GM12878 (cell line): ENCODE data around the gene NCKAP5. TPM values are rescaled to one million over a fixed set of nuclear protein-coding genes. Genes with fewer than 3 reads are reported as not detected.

ENCODE experiments used
- ATAC-seq: fragments of 200-7000 bp; cut with Tn5 transposase; 3 replicates; pipeline ENCODE4 v1.9.1; 2020; ENCODE audit warnings: mild to moderate bottlenecking, moderate library complexity
- BruUV-seq: library from RNA; stranded (reverse); fragments of 400-500 nt; replicated peaks from 2 replicates; lab custom pipeline; 2021; lab: Mats Ljungman, UMichigan
- CTCF ChIA-PET: fragments of 300-600 bp; sonication (Branson Sonifier 250); formaldehyde crosslinking; extraction: SDS; loops from one replicate; lab custom pipeline; 2021; ENCODE audit warnings: inconsistent platforms; lab: Yijun Ruan, JAX
- POLR2A ChIA-PET: fragments of 350-600 bp; formaldehyde crosslinking; extraction: SDS; loops from one replicate; lab custom pipeline; 2021; ENCODE audit warnings: inconsistent platforms; lab: Charles Lee
- RAD21 ChIA-PET: fragments of 300-600 bp; sonication (Branson Sonifier 250); formaldehyde crosslinking; loops from one replicate; lab custom pipeline; 2023; ENCODE audit warnings: antibody characterized with exemption; ENCODE audit not compliant: unreplicated experiment; lab: Charles Lee
- SMC1A ChIA-PET: fragments of 300-600 bp; sonication (Branson Sonifier 250); formaldehyde crosslinking; loops from one replicate; lab custom pipeline; 2023; ENCODE audit not compliant: unreplicated experiment, uncharacterized antibody; lab: Charles Lee
- DNase-seq: peaks from one replicate; pipeline ENCODE4 v3.0.0-alpha.2; 2011; ENCODE audit warnings: low read depth, low spot score
- FAIRE-seq: peaks from 3 replicates; lab custom pipeline; 2011; peaks lifted over from hg19 to GRCh38; lab: Jason Lieb, UNC
- H2AFZ ChIP-seq: 2 replicates; pipeline ENCODE4 v1.6.0; 2011; ENCODE audit warnings: low read depth, low read length, control low read depth; ENCODE audit not compliant: control insufficient read depth
- H3K27ac ChIP-seq: 2 replicates; pipeline ENCODE4 v1.5.1; 2011; ENCODE audit warnings: control low read depth; ENCODE audit not compliant: control insufficient read depth, insufficient read depth
- H3K27me3 ChIP-seq, 2 experiments: replicated peaks in 1 of 2; 2 replicates each; pipeline versions ENCODE4 v1.6.0 to v1.6.1; 2011; ENCODE audit warnings: low read length in 1 of 2; ENCODE audit not compliant: control insufficient read depth in 2 of 2, insufficient read depth in 2 of 2
- H3K36me3 ChIP-seq, 2 experiments: 2 replicates each; pipeline ENCODE4 v1.5.1; 2011; ENCODE audit warnings: low read length in 1 of 2; ENCODE audit not compliant: control insufficient read depth in 2 of 2, insufficient read depth in 2 of 2
- H3K4me1 ChIP-seq: 2 replicates; pipeline ENCODE4 v1.6.1; 2011; ENCODE audit warnings: mild to moderate bottlenecking, low read length, moderate library complexity, mixed read lengths; ENCODE audit not compliant: control insufficient read depth, insufficient read depth
- H3K4me2 ChIP-seq: 2 replicates; pipeline ENCODE4 v1.6.0; 2011; ENCODE audit warnings: control low read depth; ENCODE audit not compliant: control insufficient read depth, insufficient read depth
- H3K4me3 ChIP-seq: fragments of 200-600 bp; sonication (generic); 2 replicates; pipeline ENCODE4 v1.5.1; 2016
- H3K79me2 ChIP-seq: 2 replicates; pipeline ENCODE4 v1.6.0; 2011; ENCODE audit warnings: low read length; ENCODE audit not compliant: control insufficient read depth, insufficient read depth
- H3K9ac ChIP-seq: 2 replicates; pipeline ENCODE4 v1.8.0; 2011; ENCODE audit warnings: low read length, control low read depth, mixed read lengths; ENCODE audit not compliant: control insufficient read depth, insufficient read depth
- H3K9me3 ChIP-seq: replicated peaks from 3 replicates; pipeline ENCODE4 v1.5.1; 2011; ENCODE audit warnings: mild to moderate bottlenecking, low read length; ENCODE audit not compliant: control insufficient read depth, insufficient read depth
- H4K20me1 ChIP-seq: 2 replicates; pipeline ENCODE4 v1.6.0; 2011; ENCODE audit not compliant: control insufficient read depth, insufficient read depth
- CUX1 ChIP-seq: IDR thresholded peaks from 2 replicates; pipeline ENCODE4 v1.6.1; 2012; ENCODE audit warnings: improper control_type of control experiment, low read depth, low read length; ENCODE audit not compliant: insufficient replicate concordance
- FOXK2 ChIP-seq: fragments of 450-650 bp; IDR thresholded peaks from 2 replicates; pipeline ENCODE4 v1.6.1; 2017; ENCODE audit warnings: mild to moderate bottlenecking, moderate library complexity
- NFIC ChIP-seq: IDR thresholded peaks from 2 replicates; pipeline ENCODE4 v1.6.1; 2012; ENCODE audit warnings: low read depth, mild to moderate bottlenecking, inconsistent platforms, low read length, moderate library complexity
- NR2C1 ChIP-seq: fragments of 450-650 bp; IDR thresholded peaks from 2 replicates; pipeline ENCODE4 v1.6.1; 2017; ENCODE audit warnings: antibody characterized with exemption, mild to moderate bottlenecking, moderate library complexity
- RAD51 ChIP-seq: fragments of 450-650 bp; IDR thresholded peaks from 2 replicates; pipeline ENCODE4 v1.6.1; 2016; ENCODE audit warnings: moderate library complexity, mild to moderate bottlenecking, inconsistent platforms
- SREBF2 ChIP-seq: IDR thresholded peaks from 2 replicates; pipeline ENCODE4 v1.6.1; 2012; ENCODE audit warnings: mild to moderate bottlenecking, low read length
- STAT1 ChIP-seq: fragments of 450-650 bp; conservative IDR thresholded peaks from 2 replicates; pipeline ENCODE4 v1.6.1; 2014; ENCODE audit warnings: antibody characterized with exemption, mild to moderate bottlenecking
- ZBTB4 ChIP-seq: fragments of 450-650 bp; formaldehyde crosslinking; IDR thresholded peaks from 2 replicates; pipeline ENCODE4 v1.4.0; 2022; ENCODE audit warnings: mild to moderate bottlenecking, moderate library complexity
- WGBS: methylation state at CpG from one replicate; pipeline ENCODE4 v1.1.6; 2016; ENCODE audit warnings: low lambda C conversion rate; ENCODE audit not compliant: insufficient replicate concordance, insufficient coverage; ENCODE audit errors: missing lambda C conversion rate; 5-methylcytosine and 5-hydroxymethylcytosine counted together
- in situ Hi-C: fragments of 300-500 bp; cut with MboI; formaldehyde crosslinking; loops from 9 replicates; pipeline ENCODE4 v1.14.3; 2018; ENCODE audit warnings: mixed read lengths
- intact Hi-C: fragments of 100-400 bp; cut with micrococcal nuclease; formaldehyde crosslinking; loops from one replicate; pipeline ENCODE4 v1.14.2; 2022; ENCODE audit not compliant: unreplicated experiment
- polyA plus RNA-seq, 11 experiments: library from polyadenylated mRNA; depleted of rRNA in 4 of 11; unstranded in 6 of 11; stranded (reverse) in 5 of 11; fragments of >200 nt; fragmentation: Nextera tagmentation in 4 of 11; fragmentation: Illumina TruSeq in 1 of 11; extraction: Ambion mirVana in 4 of 11; extraction: Trizol in 1 of 11; gene quantifications; 1 replicate in 1 of 11; 2 replicates in 10 of 11; pipeline versions ENCODE4 v1.2.1 to v1.2.3, GENCODE V29; 2011 to 2016; ENCODE audit warnings: inconsistent platforms in 2 of 11, missing spikeins in 2 of 11, low read depth in 1 of 11
- total RNA-seq, 4 experiments: library from RNA; depleted of rRNA in 3 of 4; stranded (reverse); fragments of >200 nt in 3 of 4; fragmentation: Illumina TruSeq in 1 of 4; extraction: Trizol in 1 of 4; gene quantifications; 2 replicates each; pipeline versions ENCODE4 v1.2.1 to v1.2.3, GENCODE V29; 2013 to 2021
- TF ChIP-seq, protein P1 (sequence below): IDR thresholded peaks from 2 replicates; pipeline ENCODE4 v1.6.1; 2011; ENCODE audit warnings: low read depth, low read length, improper control_type of control experiment, borderline replicate concordance

The NCKAP5 gene
- total and polyA plus RNA-seq, 10 of the 15 experiments (the other 5 are each of a cell fraction or from before 2014, with no cell fraction given), result 0.06 to 0.44 (median 0.16) TPM

- ChIA-PET CTCF (interaction anchor here (0.6 kb wide), 1 partner anchor 25 kb away, joined by 3 read pairs; no protein-coding TSS in a partner anchor), RAD21 (interaction anchor here (1.8 to 3.5 kb wide), 2 partner anchors 24 to 27 kb away, joined by 4 to 21 read pairs; no protein-coding TSS in a partner anchor)
Observed at GRCh38 chr2:132951008-132951714, 617.1 kb downstream of the NCKAP5 start.

More at GRCh38 chr2:132951008-132951714, 617.1 kb downstream of the NCKAP5 start:
- Histone ChIP-seq H3K79me2 (no peaks in the 10 kb centered on the region), H2AFZ (peak overlapping the region; percentile 26; the same call in 1 of the 2 replicates), H4K20me1 (no peaks in the 10 kb centered on the region), H3K4me3 (no peak overlapping the region), H3K36me3 (no peaks in the 10 kb centered on the region), H3K27ac (no peak overlapping the region), H3K9ac (no peak overlapping the region), H3K9me3 (no peaks in the 10 kb centered on the region; the same call in 2 of the 3 replicates), H3K27me3 (no peaks in the 10 kb centered on the region), H3K4me1 (no peaks in the 10 kb centered on the region), H3K4me2 (no peak overlapping the region)
- ChIA-PET POLR2A (interaction anchor here (1.0 kb wide), 1 partner anchor 10 kb away, joined by 3 read pairs; no protein-coding TSS in a partner anchor), SMC1A (interaction anchor here (0.7 to 12.0 kb wide), 6 partner anchors 11 to 196 kb away, joined by 3 to 211 read pairs (median 8); no protein-coding TSS in a partner anchor)
- peak; percentile 42 for ATAC-seq
- 34% methylated on average over 8 of the region's 8 CpGs for WGBS
- TF ChIP-seq CUX1 (no peak), SREBF2 (no peak), NFIC (no peak), STAT1 (no peak), FOXK2 (no peak), RAD51 (no peak), ZBTB4 (CRISPR knock-in tag) (no peak), NR2C1 (no peak)
- TF ChIP-seq, protein P1, sequence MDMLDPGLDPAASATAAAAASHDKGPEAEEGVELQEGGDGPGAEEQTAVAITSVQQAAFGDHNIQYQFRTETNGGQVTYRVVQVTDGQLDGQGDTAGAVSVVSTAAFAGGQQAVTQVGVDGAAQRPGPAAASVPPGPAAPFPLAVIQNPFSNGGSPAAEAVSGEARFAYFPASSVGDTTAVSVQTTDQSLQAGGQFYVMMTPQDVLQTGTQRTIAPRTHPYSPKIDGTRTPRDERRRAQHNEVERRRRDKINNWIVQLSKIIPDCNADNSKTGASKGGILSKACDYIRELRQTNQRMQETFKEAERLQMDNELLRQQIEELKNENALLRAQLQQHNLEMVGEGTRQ, result no peak
- intact Hi-C loops (no loop called here), in situ Hi-C loops (no loop called here)
- no peak for FAIRE-seq
- DNase-seq, result no peak
- BruUV-seq, result no TSS peak
